K562 (cell line): ENCODE data around the gene SDE2. TPM values are rescaled to one million over a fixed set of nuclear protein-coding genes. Genes with fewer than 3 reads are reported as not detected.
A peak's percentile ranks its signal among the peaks of the same experiment; 100 is the strongest.

Experiments
- ATF2 ChIP-seq: sonication (generic); formaldehyde crosslinking; IDR thresholded peaks from 2 replicates; pipeline ENCODE4 v1.8.1; 2022; ENCODE audit warnings: missing genetic modification reagents
- BCOR ChIP-seq: fragments of 450-650 bp; IDR thresholded peaks from 2 replicates; pipeline ENCODE4 v1.6.1; 2016
- BRD4 ChIP-seq: fragments of 200-600 bp; sonication (generic); IDR thresholded peaks from 2 replicates; pipeline ENCODE4 v1.6.1; 2017; ENCODE audit warnings: inconsistent platforms
- FIP1L1 ChIP-seq: fragments of 200-400 bp; formaldehyde crosslinking; IDR thresholded peaks from 2 replicates; pipeline ENCODE4 v1.6.1; 2018; ENCODE audit warnings: mild to moderate bottlenecking, low read depth, low read length; ENCODE audit not compliant: poor library complexity, severe bottlenecking
- GATAD2B ChIP-seq: fragments of 450-650 bp; IDR thresholded peaks from 2 replicates; pipeline ENCODE4 v1.6.1; 2017; ENCODE audit warnings: mild to moderate bottlenecking, borderline replicate concordance
- HOXB6 ChIP-seq: fragments of 250-450 bp; sonication (Bioruptor Pico); IDR thresholded peaks from 2 replicates; pipeline ENCODE4 v1.5.1; 2022; ENCODE audit warnings: mild to moderate bottlenecking, borderline replicate concordance
- JUND ChIP-seq, 2 experiments: IDR thresholded peaks; 2 replicates in 1 of 2; 3 replicates in 1 of 2; pipeline ENCODE4 v1.6.1; 2011; ENCODE audit warnings: borderline replicate concordance in 2 of 2, low read depth in 2 of 2, low read length in 2 of 2, improper control_type of control experiment in 1 of 2, missing biosample characterization in 1 of 2, missing genetic modification characterization in 1 of 2, missing genetic modification reagents in 1 of 2
- RAD51 ChIP-seq: fragments of 450-650 bp; IDR thresholded peaks from 2 replicates; pipeline ENCODE4 v1.7.1; 2016; ENCODE audit warnings: low read depth, mild to moderate bottlenecking, borderline replicate concordance
- RBFOX2 ChIP-seq: fragments of 200-400 bp; formaldehyde crosslinking; IDR thresholded peaks from 2 replicates; pipeline ENCODE4 v1.6.1; 2017; ENCODE audit warnings: low read depth, mild to moderate bottlenecking, low read length, moderate library complexity
- SMC3 ChIP-seq: conservative IDR thresholded peaks from 2 replicates; pipeline ENCODE4 v1.6.1; 2011; ENCODE audit warnings: low read depth, low read length, improper control_type of control experiment; ENCODE audit not compliant: insufficient read depth
- STAG1 ChIP-seq: sonication (generic); formaldehyde crosslinking; IDR thresholded peaks from 2 replicates; pipeline ENCODE4 v1.5.0; 2020; ENCODE audit warnings: missing genetic modification reagents, borderline replicate concordance
- ZNF23 ChIP-seq: fragments of 250-450 bp; sonication (Bioruptor Pico); IDR thresholded peaks from 2 replicates; pipeline ENCODE4 v1.4.0; 2020; ENCODE audit warnings: mild to moderate bottlenecking
- ZNF253 ChIP-seq: fragments of 250-450 bp; sonication (Bioruptor Pico); conservative IDR thresholded peaks from 2 replicates; pipeline ENCODE4 v1.6.1; 2021; ENCODE audit warnings: mild to moderate bottlenecking
- ZNF778 ChIP-seq: fragments of 450-650 bp; formaldehyde crosslinking; IDR thresholded peaks from 2 replicates; pipeline ENCODE4 v1.4.0; 2020; ENCODE audit warnings: mild to moderate bottlenecking, moderate library complexity
- polyA plus RNA-seq, 8 experiments: library from polyadenylated mRNA; depleted of rRNA in 4 of 8; stranded (reverse) in 5 of 8; unstranded in 3 of 8; fragments of >200 nt; fragmentation: Nextera tagmentation in 2 of 8; fragmentation: Illumina TruSeq in 1 of 8; extraction: Ambion mirVana in 2 of 8; extraction: Trizol in 1 of 8; gene quantifications; 2 replicates each; pipeline versions ENCODE4 v1.2.1 to v1.2.3, GENCODE V29; 2011 to 2014; ENCODE audit warnings: inconsistent platforms in 1 of 8, missing spikeins in 1 of 8
- total RNA-seq, 7 experiments: library from RNA; depleted of rRNA in 6 of 7; stranded (reverse); fragments of >200 nt in 6 of 7; fragmentation: Illumina TruSeq in 2 of 7; extraction: Trizol in 2 of 7; gene quantifications; 2 replicates each; pipeline versions ENCODE4 v1.2.1 to v1.2.3, GENCODE V29; 2011 to 2021; ENCODE audit warnings: low replicate concordance in 1 of 7
- TF ChIP-seq, protein P1 (sequence below): fragments of 250-450 bp; sonication (Bioruptor Pico); IDR thresholded peaks from 2 replicates; pipeline ENCODE4 v1.6.1; 2021; ENCODE audit warnings: mild to moderate bottlenecking
- TF ChIP-seq, protein P2 (sequence below): sonication (generic); formaldehyde crosslinking; IDR thresholded peaks from 2 replicates; pipeline ENCODE4 v1.9.0; 2022; ENCODE audit warnings: mild to moderate bottlenecking, missing genetic modification reagents
- TF ChIP-seq, protein P3 (sequence below): fragments of 200-800 bp; sonication (Bioruptor generic); IDR thresholded peaks from 2 replicates; pipeline ENCODE4 v1.6.1; 2017; ENCODE audit warnings: missing genetic modification characterization, missing compliant biosample characterization
- TF ChIP-seq, protein P4 (sequence below): fragments of 450-650 bp; IDR thresholded peaks from 2 replicates; pipeline ENCODE4 v1.6.1; 2018; ENCODE audit not compliant: partially characterized antibody
- TF ChIP-seq, protein P5 (sequence below): sonication (generic); formaldehyde crosslinking; IDR thresholded peaks from 2 replicates; pipeline ENCODE4 v1.9.0; 2022; ENCODE audit warnings: mild to moderate bottlenecking, missing genetic modification reagents

Gene SDE2
- total and polyA plus RNA-seq, 9 of the 15 experiments (the other 6 are each of a cell fraction or from before 2014, with no cell fraction given), result 14.3 to 62.3 (median 46.0) TPM

DNA sequence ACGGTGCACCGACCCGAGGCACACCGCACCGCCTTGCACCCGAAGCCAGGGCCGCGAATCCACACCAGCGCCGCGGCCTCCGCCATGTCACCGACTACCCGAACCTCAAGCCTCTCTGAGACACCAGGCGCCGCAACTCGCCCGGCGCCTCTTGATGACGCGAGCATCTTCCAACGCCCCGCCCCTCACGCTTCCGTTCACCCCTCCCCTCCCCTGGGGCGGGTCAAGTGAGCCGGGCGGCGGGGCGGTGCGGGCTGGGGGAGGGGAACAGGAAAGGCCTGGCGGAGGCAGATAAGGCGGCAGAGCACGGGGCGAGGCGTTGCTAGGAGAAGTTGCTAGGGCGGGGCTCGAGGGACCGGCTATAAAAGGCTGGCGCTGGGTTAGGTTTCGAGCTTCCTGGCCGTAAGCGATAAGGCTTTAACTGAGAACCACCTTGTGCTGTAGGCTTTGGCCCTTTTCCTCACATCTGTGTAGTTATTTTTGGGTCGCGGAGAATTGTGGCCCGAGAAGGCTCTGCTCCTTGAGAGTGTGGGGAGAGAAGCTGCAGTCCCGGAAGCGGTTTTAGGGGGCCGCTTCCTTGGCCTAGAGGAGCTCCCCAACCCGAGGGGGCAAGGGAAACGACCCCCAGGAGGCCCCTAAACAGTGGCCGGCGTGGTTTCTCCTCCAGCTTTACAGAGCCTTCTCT lies at the start of gene SDE2 (continued):
- TF ChIP-seq FIP1L1 (no peak), ATF2 (CRISPR knock-in tag) (no peak), HOXB6 (peak; percentile 72; the same call in 1 of the 2 replicates), BCOR (peak; percentile 83), RAD51 (peak; percentile 52; the same call in 1 of the 2 replicates), ZNF253 (CRISPR knock-in tag) (no peak), STAG1 (no peak), GATAD2B (peak; percentile 78; the same call in 1 of the 2 replicates), ZNF778 (CRISPR knock-in tag) (no peak), ZNF23 (CRISPR knock-in tag) (no peak; the same call in 1 of the 2 replicates), SMC3 (0 out of 2 replicates have a peak, but pooled peaks have one; percentile 4), RBFOX2 (peak; percentile 99), JUND (IDR thresholded peaks at IDR 0.05; ENCODE audit: borderline replicate concordance, low read depth, low read length) (peak; percentile 60; the same call in 1 of the 2 replicates), JUND (tag; IDR thresholded peaks at IDR 0.05; ENCODE audit: borderline replicate concordance, low read depth, low read length) (peak; percentile 55; the same call in 1 of the 3 replicates), BRD4 (peak; percentile 96; the same call in 1 of the 2 replicates)
- TF ChIP-seq, protein P1, sequence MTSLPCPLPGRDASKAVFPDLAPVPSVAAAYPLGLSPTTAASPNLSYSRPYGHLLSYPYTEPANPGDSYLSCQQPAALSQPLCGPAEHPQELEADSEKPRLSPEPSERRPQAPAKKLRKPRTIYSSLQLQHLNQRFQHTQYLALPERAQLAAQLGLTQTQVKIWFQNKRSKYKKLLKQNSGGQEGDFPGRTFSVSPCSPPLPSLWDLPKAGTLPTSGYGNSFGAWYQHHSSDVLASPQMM (CRISPR knock-in tag), result no peak
- TF ChIP-seq, protein P2, sequence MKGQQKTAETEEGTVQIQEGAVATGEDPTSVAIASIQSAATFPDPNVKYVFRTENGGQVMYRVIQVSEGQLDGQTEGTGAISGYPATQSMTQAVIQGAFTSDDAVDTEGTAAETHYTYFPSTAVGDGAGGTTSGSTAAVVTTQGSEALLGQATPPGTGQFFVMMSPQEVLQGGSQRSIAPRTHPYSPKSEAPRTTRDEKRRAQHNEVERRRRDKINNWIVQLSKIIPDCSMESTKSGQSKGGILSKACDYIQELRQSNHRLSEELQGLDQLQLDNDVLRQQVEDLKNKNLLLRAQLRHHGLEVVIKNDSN, result peak; percentile 52; the same call in 1 of the 2 replicates
- TF ChIP-seq, protein P3, sequence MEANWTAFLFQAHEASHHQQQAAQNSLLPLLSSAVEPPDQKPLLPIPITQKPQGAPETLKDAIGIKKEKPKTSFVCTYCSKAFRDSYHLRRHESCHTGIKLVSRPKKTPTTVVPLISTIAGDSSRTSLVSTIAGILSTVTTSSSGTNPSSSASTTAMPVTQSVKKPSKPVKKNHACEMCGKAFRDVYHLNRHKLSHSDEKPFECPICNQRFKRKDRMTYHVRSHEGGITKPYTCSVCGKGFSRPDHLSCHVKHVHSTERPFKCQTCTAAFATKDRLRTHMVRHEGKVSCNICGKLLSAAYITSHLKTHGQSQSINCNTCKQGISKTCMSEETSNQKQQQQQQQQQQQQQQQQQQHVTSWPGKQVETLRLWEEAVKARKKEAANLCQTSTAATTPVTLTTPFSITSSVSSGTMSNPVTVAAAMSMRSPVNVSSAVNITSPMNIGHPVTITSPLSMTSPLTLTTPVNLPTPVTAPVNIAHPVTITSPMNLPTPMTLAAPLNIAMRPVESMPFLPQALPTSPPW (CRISPR knock-in tag), result peak; percentile 97
- TF ChIP-seq, protein P4, sequence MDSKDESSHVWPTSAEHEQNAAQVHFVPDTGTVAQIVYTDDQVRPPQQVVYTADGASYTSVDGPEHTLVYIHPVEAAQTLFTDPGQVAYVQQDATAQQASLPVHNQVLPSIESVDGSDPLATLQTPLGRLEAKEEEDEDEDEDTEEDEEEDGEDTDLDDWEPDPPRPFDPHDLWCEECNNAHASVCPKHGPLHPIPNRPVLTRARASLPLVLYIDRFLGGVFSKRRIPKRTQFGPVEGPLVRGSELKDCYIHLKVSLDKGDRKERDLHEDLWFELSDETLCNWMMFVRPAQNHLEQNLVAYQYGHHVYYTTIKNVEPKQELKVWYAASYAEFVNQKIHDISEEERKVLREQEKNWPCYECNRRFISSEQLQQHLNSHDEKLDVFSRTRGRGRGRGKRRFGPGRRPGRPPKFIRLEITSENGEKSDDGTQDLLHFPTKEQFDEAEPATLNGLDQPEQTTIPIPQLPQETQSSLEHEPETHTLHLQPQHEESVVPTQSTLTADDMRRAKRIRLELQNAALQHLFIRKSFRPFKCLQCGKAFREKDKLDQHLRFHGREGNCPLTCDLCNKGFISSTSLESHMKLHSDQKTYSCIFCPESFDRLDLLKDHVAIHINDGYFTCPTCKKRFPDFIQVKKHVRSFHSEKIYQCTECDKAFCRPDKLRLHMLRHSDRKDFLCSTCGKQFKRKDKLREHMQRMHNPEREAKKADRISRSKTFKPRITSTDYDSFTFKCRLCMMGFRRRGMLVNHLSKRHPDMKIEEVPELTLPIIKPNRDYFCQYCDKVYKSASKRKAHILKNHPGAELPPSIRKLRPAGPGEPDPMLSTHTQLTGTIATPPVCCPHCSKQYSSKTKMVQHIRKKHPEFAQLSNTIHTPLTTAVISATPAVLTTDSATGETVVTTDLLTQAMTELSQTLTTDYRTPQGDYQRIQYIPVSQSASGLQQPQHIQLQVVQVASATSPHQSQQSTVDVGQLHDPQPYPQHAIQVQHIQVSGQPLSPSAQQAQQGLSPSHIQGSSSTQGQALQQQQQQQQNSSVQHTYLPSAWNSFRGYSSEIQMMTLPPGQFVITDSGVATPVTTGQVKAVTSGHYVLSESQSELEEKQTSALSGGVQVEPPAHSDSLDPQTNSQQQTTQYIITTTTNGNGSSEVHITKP, result peak; percentile 80
- TF ChIP-seq, protein P5, sequence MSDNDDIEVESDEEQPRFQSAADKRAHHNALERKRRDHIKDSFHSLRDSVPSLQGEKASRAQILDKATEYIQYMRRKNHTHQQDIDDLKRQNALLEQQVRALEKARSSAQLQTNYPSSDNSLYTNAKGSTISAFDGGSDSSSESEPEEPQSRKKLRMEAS (CRISPR knock-in tag), result peak; percentile 97
